KMS-11 (cell line): ENCODE data around the gene CLK1.
"Not testable (repeated sequence)": the region's sequence is repeated elsewhere in the genome, so short reads cannot be mapped to it uniquely, and the experiment has no call there.

Source experiments
- H2AFZ ChIP-seq: fragments of 200-600 bp; sonication (generic); 2 replicates; pipeline ENCODE4 v1.6.1; 2016; ENCODE audit warnings: antibody characterized with exemption, mixed run types, low read depth
- H3K27ac ChIP-seq: fragments of 200-600 bp; sonication (generic); 2 replicates; pipeline ENCODE4 v1.6.1; 2016; ENCODE audit warnings: mild to moderate bottlenecking, mixed run types
- H3K27me3 ChIP-seq: fragments of 200-600 bp; sonication (generic); 2 replicates; pipeline ENCODE4 v1.6.1; 2017; ENCODE audit warnings: mild to moderate bottlenecking, low read depth, mixed run types, moderate library complexity; ENCODE audit not compliant: insufficient read depth
- H3K36me3 ChIP-seq: fragments of 200-600 bp; sonication (generic); 2 replicates; pipeline ENCODE4 v1.6.1; 2017; ENCODE audit warnings: mild to moderate bottlenecking, mixed run types; ENCODE audit not compliant: insufficient read depth
- H3K4me1 ChIP-seq: fragments of 200-600 bp; sonication (generic); 2 replicates; pipeline ENCODE4 v1.6.1; 2016; ENCODE audit warnings: mild to moderate bottlenecking, low read depth, mixed run types; ENCODE audit not compliant: poor library complexity, severe bottlenecking
- H3K4me2 ChIP-seq: fragments of 200-600 bp; sonication (generic); 2 replicates; pipeline ENCODE4 v1.7.0; 2016; ENCODE audit warnings: mild to moderate bottlenecking, mixed run types
- H3K4me3 ChIP-seq: fragments of 200-600 bp; sonication (generic); IDR thresholded peaks from 2 replicates; pipeline ENCODE4 v1.6.1; 2017; ENCODE audit warnings: low read depth, low read length, mixed read lengths; ENCODE audit not compliant: insufficient read depth
- H3K79me2 ChIP-seq: fragments of 200-600 bp; sonication (generic); 2 replicates; pipeline ENCODE4 v1.6.1; 2016; ENCODE audit warnings: low read depth, mixed run types; ENCODE audit not compliant: insufficient read depth
- H3K9ac ChIP-seq: fragments of 200-600 bp; sonication (generic); 2 replicates; pipeline ENCODE4 v1.6.1; 2016; ENCODE audit warnings: mild to moderate bottlenecking, mixed run types
- H4K20me1 ChIP-seq: fragments of 200-600 bp; sonication (generic); 2 replicates; pipeline ENCODE4 v1.6.1; 2016; ENCODE audit warnings: mild to moderate bottlenecking, mixed run types; ENCODE audit not compliant: insufficient read depth
- CTCF ChIP-seq: fragments of 200-600 bp; sonication (generic); conservative IDR thresholded peaks from 2 replicates; pipeline ENCODE4 v1.6.1; 2017; ENCODE audit warnings: low read depth, mild to moderate bottlenecking, antibody characterized with exemption, low read length, moderate library complexity, mixed read lengths

The CLK1 gene

DNA sequence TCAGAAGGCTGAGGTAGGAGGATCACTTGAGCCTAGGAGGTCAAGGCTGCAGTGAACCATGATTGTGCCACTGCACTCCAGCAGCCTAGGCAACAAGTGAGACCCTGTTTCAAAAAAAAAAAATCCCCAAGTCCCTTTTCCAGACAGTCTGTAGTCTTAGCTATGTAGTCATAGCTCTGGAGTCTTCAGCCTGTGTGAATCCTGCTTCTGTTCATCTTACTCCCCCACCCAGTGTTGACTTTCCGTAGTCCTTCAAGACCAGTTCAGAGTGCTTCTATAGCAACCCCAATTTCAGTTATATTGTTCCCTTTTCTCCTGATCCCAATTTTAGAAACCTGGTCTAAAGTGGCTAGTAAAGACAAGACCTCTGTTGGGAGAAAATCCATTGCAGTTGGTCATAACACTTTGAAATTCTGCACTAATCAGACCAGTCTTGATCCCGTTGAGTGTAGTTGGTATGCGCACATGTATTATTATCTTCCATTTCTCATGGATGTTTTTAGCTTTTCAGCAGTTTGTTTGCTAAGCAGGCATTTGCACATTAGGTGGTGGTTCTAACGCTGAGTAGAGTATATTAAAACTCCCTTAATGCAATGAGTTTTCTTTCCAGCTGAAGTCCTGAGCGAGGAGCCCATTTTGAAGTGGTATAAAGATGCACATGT, 43.8 kb downstream of the CLK1 start:
- H3K4me1 ChIP-seq: peaks cover 18% of the 10 kb centered on the region
- H3K27me3 ChIP-seq: no peaks in the 10 kb centered on the region
- H3K9ac ChIP-seq: no peak overlapping the region
- no peak overlapping the region for H3K4me2 ChIP-seq
- peaks cover 14% of the 10 kb centered on the region; the same call in 1 of the 2 replicates for H3K79me2 ChIP-seq
- H2AFZ ChIP-seq: no peak overlapping the region
- H3K4me3 ChIP-seq: no peak overlapping the region
- no peak for TF ChIP-seq CTCF
- H3K27ac ChIP-seq: no peak overlapping the region
- H4K20me1 ChIP-seq: no peaks in the 10 kb centered on the region
- peaks cover 34% of the 10 kb centered on the region; the same call in 1 of the 2 replicates for H3K36me3 ChIP-seq

GRCh38 chr2:200818732-200819131, 45.7 kb downstream of the CLK1 start:
- Histone ChIP-seq H3K79me2 (peaks cover 33% of the 10 kb centered on the region; the same call in 1 of the 2 replicates), H3K36me3 (peaks cover 35% of the 10 kb centered on the region; the same call in 1 of the 2 replicates), H3K4me1 (peaks cover 38% of the 10 kb centered on the region)
- not testable (repeated sequence) for H3K4me3 ChIP-seq, H2AFZ ChIP-seq, H3K9ac ChIP-seq, H4K20me1 ChIP-seq, H3K27ac ChIP-seq, H3K27me3 ChIP-seq, H3K4me2 ChIP-seq

GRCh38 chr2:200814917-200815316, 49.5 kb downstream of the CLK1 start:
- no peak overlapping the region for H3K9ac ChIP-seq
- peaks cover 24% of the 10 kb centered on the region; the same call in 1 of the 2 replicates for H3K36me3 ChIP-seq
- H3K27me3 ChIP-seq: no peaks in the 10 kb centered on the region
- H3K4me2 ChIP-seq: peak overlapping the region; percentile 99
- H4K20me1 ChIP-seq: no peaks in the 10 kb centered on the region
- peak overlapping the region; percentile 86 for H3K27ac ChIP-seq
- H3K4me1 ChIP-seq: peaks cover 51% of the 10 kb centered on the region
- H2AFZ ChIP-seq: no peak overlapping the region
- no peak for TF ChIP-seq CTCF
- H3K4me3 ChIP-seq: peak overlapping the region; percentile 53
- peaks cover 53% of the 10 kb centered on the region for H3K79me2 ChIP-seq

DNA sequence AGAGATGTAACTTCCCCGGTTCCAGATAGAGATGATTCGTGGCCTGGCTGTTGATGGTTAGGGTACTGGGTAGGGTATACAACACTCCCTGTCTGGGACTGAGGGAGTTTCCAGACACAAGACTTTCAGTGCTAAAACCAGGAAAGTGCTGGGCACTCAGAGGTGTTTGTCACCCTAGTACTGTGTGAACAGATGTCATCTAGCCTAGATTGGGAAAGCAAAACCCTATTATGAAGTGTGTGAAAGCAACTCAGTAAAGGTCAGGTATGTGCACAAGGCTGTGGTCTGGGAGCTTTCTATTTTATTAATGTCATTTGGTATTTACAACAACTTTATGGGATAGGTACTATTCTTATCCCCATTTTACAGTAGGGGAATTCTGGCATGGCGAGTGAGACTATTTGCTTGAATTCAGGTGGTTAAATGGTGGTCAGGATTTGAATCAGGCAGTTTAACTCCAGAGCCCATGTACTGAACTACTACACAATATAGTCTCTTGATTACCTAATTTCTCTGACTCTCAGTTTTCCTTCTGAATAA, 50.1 kb downstream of the CLK1 start:
- Histone ChIP-seq H3K36me3 (peaks cover 18% of the 10 kb centered on the region; the same call in 1 of the 2 replicates), H3K27me3 (no peaks in the 10 kb centered on the region), H3K27ac (peak overlapping the region; percentile 86), H2AFZ (no peak overlapping the region), H3K4me2 (peak overlapping the region; percentile 99), H3K9ac (peak overlapping the region; percentile 94; the same call in 1 of the 2 replicates), H3K4me3 (no peak overlapping the region), H4K20me1 (no peaks in the 10 kb centered on the region), H3K79me2 (peaks cover 53% of the 10 kb centered on the region), H3K4me1 (peaks cover 51% of the 10 kb centered on the region)
- TF ChIP-seq CTCF: no peak
